Fibroblast of mammary gland (primary cell): ENCODE measurements around the gene PRRG4.

Experiments
- DNase-seq: peaks from one replicate; pipeline ENCODE4 v3.0.0-alpha.2; 2010; ENCODE audit warnings: low read depth
- H3K4me3 ChIP-seq: 2 replicates; pipeline ENCODE4 v1.5.1; 2011; ENCODE audit warnings: low read depth, mild to moderate bottlenecking, low read length, moderate library complexity; ENCODE audit not compliant: control insufficient read depth
- TF ChIP-seq, protein P1 (sequence below): conservative IDR thresholded peaks from 2 replicates; pipeline ENCODE4 v1.5.1; 2011; ENCODE audit warnings: low read depth, low read length, inconsistent platforms; ENCODE audit not compliant: control insufficient read depth, insufficient read depth

Gene PRRG4

GRCh38 chr11:32899438-32899837 lies 69.7 kb downstream of the PRRG4 start:
- DNase-seq = no peak
- no peak overlapping the region for H3K4me3 ChIP-seq
- TF ChIP-seq, protein P1, sequence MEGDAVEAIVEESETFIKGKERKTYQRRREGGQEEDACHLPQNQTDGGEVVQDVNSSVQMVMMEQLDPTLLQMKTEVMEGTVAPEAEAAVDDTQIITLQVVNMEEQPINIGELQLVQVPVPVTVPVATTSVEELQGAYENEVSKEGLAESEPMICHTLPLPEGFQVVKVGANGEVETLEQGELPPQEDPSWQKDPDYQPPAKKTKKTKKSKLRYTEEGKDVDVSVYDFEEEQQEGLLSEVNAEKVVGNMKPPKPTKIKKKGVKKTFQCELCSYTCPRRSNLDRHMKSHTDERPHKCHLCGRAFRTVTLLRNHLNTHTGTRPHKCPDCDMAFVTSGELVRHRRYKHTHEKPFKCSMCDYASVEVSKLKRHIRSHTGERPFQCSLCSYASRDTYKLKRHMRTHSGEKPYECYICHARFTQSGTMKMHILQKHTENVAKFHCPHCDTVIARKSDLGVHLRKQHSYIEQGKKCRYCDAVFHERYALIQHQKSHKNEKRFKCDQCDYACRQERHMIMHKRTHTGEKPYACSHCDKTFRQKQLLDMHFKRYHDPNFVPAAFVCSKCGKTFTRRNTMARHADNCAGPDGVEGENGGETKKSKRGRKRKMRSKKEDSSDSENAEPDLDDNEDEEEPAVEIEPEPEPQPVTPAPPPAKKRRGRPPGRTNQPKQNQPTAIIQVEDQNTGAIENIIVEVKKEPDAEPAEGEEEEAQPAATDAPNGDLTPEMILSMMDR = no peak

GRCh38 chr11:32902089-32902665 lies 72.5 kb downstream of the PRRG4 start:
- no peak overlapping the region for H3K4me3 ChIP-seq
- TF ChIP-seq, protein P1 = no peak
- no peak for DNase-seq

GRCh38 chr11:32905028-32905667 lies 75.4 kb downstream of the PRRG4 start:
- peak; percentile 17 for DNase-seq

More at GRCh38 chr11:32905028-32905667, 75.4 kb downstream of the PRRG4 start:
- TF ChIP-seq, protein P1 = no peak
- H3K4me3 ChIP-seq = no peak overlapping the region
